HG02678 (cell line): Measurements from ENCODE around the gene EDC3.

Experiments
- ATAC-seq: cut with Tn5 transposase; IDR thresholded peaks from one replicate; pipeline ENCODE4 v1.9.1; 2021; ENCODE audit warnings: mild to moderate bottlenecking, moderate library complexity; ENCODE audit not compliant: unreplicated experiment

Gene EDC3

GRCh38 chr15:74626752-74627692 lies 68.8 kb downstream of the EDC3 start:
- peak; percentile 74 for ATAC-seq

- no peak for ATAC-seq
Observed at GRCh38 chr15:74626336-74626735, 69.5 kb downstream of the EDC3 start.

- no peak for ATAC-seq
Observed at GRCh38 chr15:74625693-74626092, 70.1 kb downstream of the EDC3 start.

- ATAC-seq, result no peak
Observed at GRCh38 chr15:74624020-74624602, 71.7 kb downstream of the EDC3 start.

- no peak for ATAC-seq
Observed at GRCh38 chr15:74622758-74623157, 73.1 kb downstream of the EDC3 start.

GRCh38 chr15:74621936-74622335 lies 73.9 kb downstream of the EDC3 start:
- ATAC-seq, result no peak

- no peak for ATAC-seq
Observed at GRCh38 chr15:74621546-74621920, 74.3 kb downstream of the EDC3 start.

- peak; percentile 61 for ATAC-seq
Observed at GRCh38 chr15:74620636-74621545, 74.9 kb downstream of the EDC3 start.

- no peak for ATAC-seq
Observed at GRCh38 chr15:74619916-74620635, 75.7 kb downstream of the EDC3 start.

- no peak for ATAC-seq
Observed at GRCh38 chr15:74618841-74619596, 76.8 kb downstream of the EDC3 start.

- no peak for ATAC-seq
Observed at GRCh38 chr15:74616996-74617395, 78.8 kb downstream of the EDC3 start.

GRCh38 chr15:74616366-74616939 lies 79.4 kb downstream of the EDC3 start:
- ATAC-seq, result no peak

GRCh38 chr15:74615508-74616365 lies 80.1 kb downstream of the EDC3 start, which contains the start of gene CLK3:
Gene CLK3 (plus strand): TSS chr15:74615836. CDS start chr15:74619197, 3,361 bp downstream.
- peak; percentile 77 for ATAC-seq

- peak; percentile 54 for ATAC-seq
Observed at GRCh38 chr15:74614744-74615507, 80.9 kb downstream of the EDC3 start.

GRCh38 chr15:74613953-74614743 lies 81.7 kb downstream of the EDC3 start:
- ATAC-seq, result no peak

- ATAC-seq, result no peak
Observed at GRCh38 chr15:74613089-74613952, 82.5 kb downstream of the EDC3 start.
